Measurements from ENCODE around the gene CYP24A1. TPM values are rescaled to one million over a fixed set of nuclear protein-coding genes. Genes with fewer than 3 reads are reported as not detected.

Gene CYP24A1
- total and polyA plus RNA-seq, 2 of the 13 experiments (the other 11 are each of a cell fraction or from before 2014, with no cell fraction given): 9.4 to 32.7 TPM

GRCh38 chr20:54199721-54200176 is 26.0 kb upstream of the CYP24A1 start (continued):
- TF ChIP-seq ZNF775 (CRISPR knock-in tag; IDR thresholded peaks at IDR 0.05; ENCODE audit: borderline replicate concordance): no peak
- TF ChIP-seq, protein P1, sequence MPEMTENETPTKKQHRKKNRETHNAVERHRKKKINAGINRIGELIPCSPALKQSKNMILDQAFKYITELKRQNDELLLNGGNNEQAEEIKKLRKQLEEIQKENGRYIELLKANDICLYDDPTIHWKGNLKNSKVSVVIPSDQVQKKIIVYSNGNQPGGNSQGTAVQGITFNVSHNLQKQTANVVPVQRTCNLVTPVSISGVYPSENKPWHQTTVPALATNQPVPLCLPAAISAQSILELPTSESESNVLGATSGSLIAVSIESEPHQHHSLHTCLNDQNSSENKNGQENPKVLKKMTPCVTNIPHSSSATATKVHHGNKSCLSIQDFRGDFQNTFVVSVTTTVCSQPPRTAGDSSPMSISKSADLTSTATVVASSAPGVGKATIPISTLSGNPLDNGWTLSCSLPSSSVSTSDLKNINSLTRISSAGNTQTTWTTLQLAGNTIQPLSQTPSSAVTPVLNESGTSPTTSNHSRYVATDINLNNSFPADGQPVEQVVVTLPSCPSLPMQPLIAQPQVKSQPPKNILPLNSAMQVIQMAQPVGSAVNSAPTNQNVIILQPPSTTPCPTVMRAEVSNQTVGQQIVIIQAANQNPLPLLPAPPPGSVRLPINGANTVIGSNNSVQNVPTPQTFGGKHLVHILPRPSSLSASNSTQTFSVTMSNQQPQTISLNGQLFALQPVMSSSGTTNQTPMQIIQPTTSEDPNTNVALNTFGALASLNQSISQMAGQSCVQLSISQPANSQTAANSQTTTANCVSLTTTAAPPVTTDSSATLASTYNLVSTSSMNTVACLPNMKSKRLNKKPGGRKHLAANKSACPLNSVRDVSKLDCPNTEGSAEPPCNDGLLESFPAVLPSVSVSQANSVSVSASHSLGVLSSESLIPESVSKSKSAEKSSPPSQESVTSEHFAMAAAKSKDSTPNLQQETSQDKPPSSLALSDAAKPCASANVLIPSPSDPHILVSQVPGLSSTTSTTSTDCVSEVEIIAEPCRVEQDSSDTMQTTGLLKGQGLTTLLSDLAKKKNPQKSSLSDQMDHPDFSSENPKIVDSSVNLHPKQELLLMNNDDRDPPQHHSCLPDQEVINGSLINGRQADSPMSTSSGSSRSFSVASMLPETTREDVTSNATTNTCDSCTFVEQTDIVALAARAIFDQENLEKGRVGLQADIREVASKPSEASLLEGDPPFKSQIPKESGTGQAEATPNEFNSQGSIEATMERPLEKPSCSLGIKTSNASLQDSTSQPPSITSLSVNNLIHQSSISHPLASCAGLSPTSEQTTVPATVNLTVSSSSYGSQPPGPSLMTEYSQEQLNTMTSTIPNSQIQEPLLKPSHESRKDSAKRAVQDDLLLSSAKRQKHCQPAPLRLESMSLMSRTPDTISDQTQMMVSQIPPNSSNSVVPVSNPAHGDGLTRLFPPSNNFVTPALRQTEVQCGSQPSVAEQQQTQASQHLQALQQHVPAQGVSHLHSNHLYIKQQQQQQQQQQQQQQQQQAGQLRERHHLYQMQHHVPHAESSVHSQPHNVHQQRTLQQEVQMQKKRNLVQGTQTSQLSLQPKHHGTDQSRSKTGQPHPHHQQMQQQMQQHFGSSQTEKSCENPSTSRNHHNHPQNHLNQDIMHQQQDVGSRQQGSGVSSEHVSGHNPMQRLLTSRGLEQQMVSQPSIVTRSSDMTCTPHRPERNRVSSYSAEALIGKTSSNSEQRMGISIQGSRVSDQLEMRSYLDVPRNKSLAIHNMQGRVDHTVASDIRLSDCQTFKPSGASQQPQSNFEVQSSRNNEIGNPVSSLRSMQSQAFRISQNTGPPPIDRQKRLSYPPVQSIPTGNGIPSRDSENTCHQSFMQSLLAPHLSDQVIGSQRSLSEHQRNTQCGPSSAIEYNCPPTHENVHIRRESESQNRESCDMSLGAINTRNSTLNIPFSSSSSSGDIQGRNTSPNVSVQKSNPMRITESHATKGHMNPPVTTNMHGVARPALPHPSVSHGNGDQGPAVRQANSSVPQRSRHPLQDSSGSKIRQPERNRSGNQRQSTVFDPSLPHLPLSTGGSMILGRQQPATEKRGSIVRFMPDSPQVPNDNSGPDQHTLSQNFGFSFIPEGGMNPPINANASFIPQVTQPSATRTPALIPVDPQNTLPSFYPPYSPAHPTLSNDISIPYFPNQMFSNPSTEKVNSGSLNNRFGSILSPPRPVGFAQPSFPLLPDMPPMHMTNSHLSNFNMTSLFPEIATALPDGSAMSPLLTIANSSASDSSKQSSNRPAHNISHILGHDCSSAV (CRISPR knock-in tag; IDR thresholded peaks at IDR 0.05; ENCODE audit: borderline replicate concordance): no peak
- TF ChIP-seq SRSF4 (IDR thresholded peaks at IDR 0.05; ENCODE audit: low read depth, low read length, poor library complexity, severe bottlenecking): no peak
- TF ChIP-seq NR2F1 (CRISPR knock-in tag; IDR thresholded peaks at IDR 0.05): no peak
- no peak for TF ChIP-seq CAMTA2 (CRISPR knock-in tag; IDR thresholded peaks at IDR 0.05; ENCODE audit: borderline replicate concordance)
- TF ChIP-seq STAG1 (CRISPR knock-in tag; IDR thresholded peaks at IDR 0.05): peak; percentile 100
- TF ChIP-seq BORCS8-MEF2B (CRISPR knock-in tag; IDR thresholded peaks at IDR 0.05): no peak
- TF ChIP-seq MATR3 (CRISPR knock-in tag; IDR thresholded peaks at IDR 0.05): no peak
- TF ChIP-seq ZNF446 (CRISPR knock-in tag; IDR thresholded peaks at IDR 0.05): no peak
- 0 out of 2 replicates have a peak, but pooled peaks have one; percentile 48 for TF ChIP-seq ATF2 (CRISPR knock-in tag; IDR thresholded peaks at IDR 0.05)
- TF ChIP-seq ZSCAN9 (CRISPR knock-in tag; IDR thresholded peaks at IDR 0.05; ENCODE audit: borderline replicate concordance): peak; percentile 50; the same call in 1 of the 2 replicates
- no peak for TF ChIP-seq ZNF143 (CRISPR knock-in tag; IDR thresholded peaks at IDR 0.05)
- no peak for TF ChIP-seq ZNF557 (CRISPR knock-in tag; IDR thresholded peaks at IDR 0.05)
- TF ChIP-seq ZFP1 (CRISPR knock-in tag; IDR thresholded peaks at IDR 0.05): 0 out of 2 replicates have a peak, but pooled peaks have one; percentile 34
- TF ChIP-seq, protein P2, sequence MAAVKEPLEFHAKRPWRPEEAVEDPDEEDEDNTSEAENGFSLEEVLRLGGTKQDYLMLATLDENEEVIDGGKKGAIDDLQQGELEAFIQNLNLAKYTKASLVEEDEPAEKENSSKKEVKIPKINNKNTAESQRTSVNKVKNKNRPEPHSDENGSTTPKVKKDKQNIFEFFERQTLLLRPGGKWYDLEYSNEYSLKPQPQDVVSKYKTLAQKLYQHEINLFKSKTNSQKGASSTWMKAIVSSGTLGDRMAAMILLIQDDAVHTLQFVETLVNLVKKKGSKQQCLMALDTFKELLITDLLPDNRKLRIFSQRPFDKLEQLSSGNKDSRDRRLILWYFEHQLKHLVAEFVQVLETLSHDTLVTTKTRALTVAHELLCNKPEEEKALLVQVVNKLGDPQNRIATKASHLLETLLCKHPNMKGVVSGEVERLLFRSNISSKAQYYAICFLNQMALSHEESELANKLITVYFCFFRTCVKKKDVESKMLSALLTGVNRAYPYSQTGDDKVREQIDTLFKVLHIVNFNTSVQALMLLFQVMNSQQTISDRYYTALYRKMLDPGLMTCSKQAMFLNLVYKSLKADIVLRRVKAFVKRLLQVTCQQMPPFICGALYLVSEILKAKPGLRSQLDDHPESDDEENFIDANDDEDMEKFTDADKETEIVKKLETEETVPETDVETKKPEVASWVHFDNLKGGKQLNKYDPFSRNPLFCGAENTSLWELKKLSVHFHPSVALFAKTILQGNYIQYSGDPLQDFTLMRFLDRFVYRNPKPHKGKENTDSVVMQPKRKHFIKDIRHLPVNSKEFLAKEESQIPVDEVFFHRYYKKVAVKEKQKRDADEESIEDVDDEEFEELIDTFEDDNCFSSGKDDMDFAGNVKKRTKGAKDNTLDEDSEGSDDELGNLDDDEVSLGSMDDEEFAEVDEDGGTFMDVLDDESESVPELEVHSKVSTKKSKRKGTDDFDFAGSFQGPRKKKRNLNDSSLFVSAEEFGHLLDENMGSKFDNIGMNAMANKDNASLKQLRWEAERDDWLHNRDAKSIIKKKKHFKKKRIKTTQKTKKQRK (IDR thresholded peaks at IDR 0.05; ENCODE audit: low read length): no peak
